Pancreas (tissue), 10 donors: ENCODE measurements around the gene PTPRM. TPM values are rescaled to one million over a fixed set of nuclear protein-coding genes. Genes with fewer than 3 reads are reported as not detected.
"Not testable (repeated sequence)": the region's sequence is repeated elsewhere in the genome, so short reads cannot be mapped to it uniquely, and the experiment has no call there.

ENCODE experiments used
- ATAC-seq, 4 donors: fragments of 200-7000 bp; cut with Tn5 transposase; one replicate each; pipeline versions ENCODE4 v1.8.0 to v1.9.1; 2020; ENCODE audit warnings: mild to moderate bottlenecking in 4 of 4, moderate library complexity in 4 of 4
- DNase-seq, 6 donors: peaks; one replicate each; pipeline ENCODE4 v3.0.0-alpha.2; 2020
- FAIRE-seq: peaks from 2 replicates; lab custom pipeline; 2012; peaks lifted over from hg19 to GRCh38; lab: Jason Lieb, UNC
- H3K27ac ChIP-seq, 4 donors: fragments of 200-600 bp; sonication (generic); 1 replicate in 3 of 4; 2 replicates in 1 of 4; pipeline versions ENCODE4 v1.5.0 to v1.8.0; 2020
- H3K27me3 ChIP-seq, 4 donors: fragments of 200-600 bp; one replicate each; pipeline ENCODE4 v1.8.0; 2021
- H3K36me3 ChIP-seq, 3 donors: fragments of 200-600 bp; sonication (generic) in 1 of 3; one replicate each; pipeline versions ENCODE4 v1.5.0 to v1.8.0; 2020 to 2021
- H3K4me1 ChIP-seq, 3 donors: fragments of 200-600 bp; one replicate each; pipeline ENCODE4 v1.8.0; 2021
- H3K4me3 ChIP-seq, 4 donors: fragments of 200-600 bp; sonication (generic) in 2 of 4; one replicate each; pipeline versions ENCODE4 v1.5.0 to v1.8.0; 2020 to 2021
- H3K9me3 ChIP-seq, 4 donors: fragments of 200-600 bp; one replicate each; pipeline ENCODE4 v1.8.0; 2021
- CTCF ChIP-seq, 4 donors: fragments of 200-600 bp; sonication (generic) in 3 of 4; IDR thresholded peaks; one replicate each; pipeline versions ENCODE4 v1.5.0 to v1.8.0; 2021; ENCODE audit warnings: antibody characterized with exemption in 4 of 4
- WGBS, 2 donors: extraction: QIAGEN DNeasy Blood & Tissue Kit; methylation state at CpG; one replicate each; pipeline ENCODE4 v1.1.7; 2013; 5-methylcytosine and 5-hydroxymethylcytosine counted together
- intact Hi-C, 3 donors: fragments of 100-400 bp; cut with DNase I; formaldehyde crosslinking; loops; one replicate each; pipeline versions ENCODE4 v1.11.1 to v1.14.2; 2022
- polyA plus RNA-seq, 2 donors: library from polyadenylated mRNA; stranded (reverse); fragments of 200-250 nt; gene quantifications; one replicate each; pipeline ENCODE4 v1.2.3, GENCODE V29; 2013
- total RNA-seq, 6 donors: library from RNA; stranded (reverse); fragmentation: NEBNext Ultra II Directional in 4 of 6; extraction: Animal tissue kit (Norgen Biotek cat#: 25700) in 4 of 6; gene quantifications; one replicate each; pipeline versions ENCODE4 v1.2.1 to v1.2.4, GENCODE V29; 2021 to 2023
- donor health status: healthy with polysubstance abuse.
- donor health status: DM: no; HTN: no; CAD: no; lungs with moderate emphysema.
- donor health status: DM: no; HTN: no; CAD: no.
- donor health status: control.
- donor health status: control.
- donor health status: Bipolar disorder and iron deficiency.
- donor health status: DM: yes; HTN: yes; CAD: no.
- donor health status: DM: no; HTN: no; CAD: no.
- donor health status: DM: no; HTN: no; CAD: no.
- donor health status: DM: yes; HTN: yes; CAD: no.

PTPRM gene
- total and polyA plus RNA-seq, 8 donors: 14.5 to 50.7 (median 19.7) TPM

GRCh38 chr18:7735626-7736175 is 168.6 kb downstream of the PTPRM start:
- no peak overlapping the region for H3K4me3 ChIP-seq
- TF ChIP-seq CTCF (IDR thresholded peaks at IDR 0.05): no peak
- WGBS, 2 donors: 33 to 35% methylated on average over 2 of the region's 2 CpGs
- H3K4me1 ChIP-seq: peaks cover 22 to 30% (median 29%) of the 10 kb centered on the region in 3 donors
- DNase-seq (no peak), FAIRE-seq (no peak), ATAC-seq (peak; percentile 57 to 84 (median 78))
- intact Hi-C loops: no loop called here
- H3K36me3 ChIP-seq: no peaks in the 10 kb centered on the region
- H3K27ac ChIP-seq: peak overlapping the region in 2 of 4 donors; percentile 68 to 70
- no peaks in the 10 kb centered on the region for H3K9me3 ChIP-seq
- H3K27me3 ChIP-seq: no peaks in the 10 kb centered on the region

GRCh38 chr18:7736526-7736925 is 169.4 kb downstream of the PTPRM start:
- FAIRE-seq, DNase-seq, intact Hi-C loops, H3K27me3 ChIP-seq, H3K36me3 ChIP-seq, H3K4me3 ChIP-seq, H3K9me3 ChIP-seq: not testable (repeated sequence)
- 43 to 45% methylated on average over 6 of the region's 6 CpGs for WGBS, 2 donors
- ATAC-seq: peak in 2 of 4 donors; percentile 34 to 39
- Histone ChIP-seq H3K27ac (peak overlapping the region in 2 of 4 donors; percentile 68 to 70), H3K4me1 (peaks cover 20 to 26% (median 26%) of the 10 kb centered on the region in 3 donors)

GRCh38 chr18:7737550-7737949 is 170.4 kb downstream of the PTPRM start:
- FAIRE-seq: no peak
- Histone ChIP-seq H3K27me3 (no peaks in the 10 kb centered on the region), H3K4me1 (peaks cover 20 to 26% (median 26%) of the 10 kb centered on the region in 3 donors), H3K9me3 (no peaks in the 10 kb centered on the region), H3K4me3 (no peak overlapping the region), H3K36me3 (no peaks in the 10 kb centered on the region), H3K27ac (peak overlapping the region in 2 of 4 donors; percentile 68 to 70)
- WGBS, 2 donors: 37 to 48% methylated on average over 2 of the region's 2 CpGs
- DNase-seq: no peak
- peak; percentile 42 to 56 (median 48) for ATAC-seq
- intact Hi-C loops: no loop called here
- TF ChIP-seq CTCF (IDR thresholded peaks at IDR 0.05): no peak

GRCh38 chr18:7740821-7741220 is 173.7 kb downstream of the PTPRM start:
- no peak overlapping the region for H3K4me3 ChIP-seq
- peaks cover 13 to 18% (median 15%) of the 10 kb centered on the region in 3 donors for H3K4me1 ChIP-seq
- intact Hi-C loops: no loop called here
- no peaks in the 10 kb centered on the region for H3K27me3 ChIP-seq
- no peak overlapping the region for H3K27ac ChIP-seq
- FAIRE-seq (no peak), DNase-seq (no peak), ATAC-seq (no peak)
- no peaks in the 10 kb centered on the region for H3K9me3 ChIP-seq
- no peak for TF ChIP-seq CTCF (IDR thresholded peaks at IDR 0.05)
- H3K36me3 ChIP-seq: no peaks in the 10 kb centered on the region
- WGBS, 2 donors: 53 to 56% methylated on average over 3 of the region's 3 CpGs

- H3K9me3 ChIP-seq: no peaks in the 10 kb centered on the region
- H3K27me3 ChIP-seq: no peaks in the 10 kb centered on the region
- H3K27ac ChIP-seq: no peak overlapping the region
- no peak overlapping the region for H3K4me3 ChIP-seq
- H3K36me3 ChIP-seq: no peaks in the 10 kb centered on the region
- ATAC-seq: no peak
- H3K4me1 ChIP-seq: peaks cover 5 to 11% (median 6%) of the 10 kb centered on the region in 3 donors
- no peak for DNase-seq
- no peak for TF ChIP-seq CTCF (IDR thresholded peaks at IDR 0.05)
- FAIRE-seq: no peak
- intact Hi-C loops: no loop called here
These were observed 174.5 kb downstream of the PTPRM start for GRCh38 chr18:7741640-7742039.
